Measurements from ENCODE around the gene MRPL21. TPM values are rescaled to one million over a fixed set of nuclear protein-coding genes. Genes with fewer than 3 reads are reported as not detected.

Gene MRPL21
- total and polyA plus RNA-seq, 9 of the 15 experiments (the other 6 are each of a cell fraction or from before 2014, with no cell fraction given): 196 to 618 (median 232) TPM

DNA sequence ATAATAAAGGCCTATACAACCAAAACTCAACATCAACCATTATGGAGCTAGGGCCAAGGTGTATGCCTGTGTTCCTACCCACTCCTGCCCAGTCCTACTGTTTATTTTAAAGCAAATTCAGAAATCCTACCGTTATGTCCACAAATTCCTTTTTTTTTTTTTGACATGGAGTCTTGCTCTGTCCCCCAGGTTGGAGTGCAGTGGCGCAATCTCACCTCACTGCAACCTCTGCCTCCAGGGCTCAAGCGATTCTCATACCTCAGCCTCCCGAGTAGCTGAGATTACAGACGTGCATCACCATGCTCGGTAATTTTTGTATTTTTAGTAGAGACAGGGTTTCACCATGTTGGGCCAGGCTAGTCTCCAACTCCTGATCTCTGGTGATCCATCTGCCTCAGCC lies 58.8 kb downstream of the MRPL21 start:
- H3K9ac ChIP-seq (ENCODE audit: insufficient read depth in 1 of 2, low read depth in 2 of 2, low read length in 2 of 2): no peak overlapping the region
- H3K27me3 ChIP-seq (ENCODE audit: control insufficient read depth in 2 of 2, insufficient read depth in 2 of 2, low read length in 2 of 2): peaks cover 0 to 4% of the 10 kb centered on the region in 2 experiments; a peak in 2 of 5 replicates
- no peak overlapping the region for H3K4me3 ChIP-seq
- no TSS peak for BruUV-seq (replicated peaks)
- no peak overlapping the region for H3K27ac ChIP-seq (ENCODE audit: extremely low read depth, low read depth, low read length)
- H4K20me1 ChIP-seq (replicated peaks; ENCODE audit: control insufficient read depth, insufficient read depth, low read length): no peaks in the 10 kb centered on the region
- WGBS (ENCODE audit: insufficient coverage, low coverage, missing lambda C conversion rate): 49% methylated on average over 6 of the region's 6 CpGs
- H3K4me2 ChIP-seq (ENCODE audit: insufficient read depth, low read length): no peak overlapping the region
- H2AFZ ChIP-seq (ENCODE audit: low read depth, low read length): no peak overlapping the region
- H3K9me1 ChIP-seq (ENCODE audit: control insufficient read depth, insufficient read depth, low read length): no peaks in the 10 kb centered on the region
- peaks cover 4 to 35% of the 10 kb centered on the region in 2 experiments; a peak in 4 of 5 replicates for H3K4me1 ChIP-seq (replicated peaks in 1 of 2; ENCODE audit: control insufficient read depth in 2 of 2, insufficient read depth in 2 of 2, low read length in 2 of 2)
- ATAC-seq (no peak), FAIRE-seq (no peak), DNase-seq (ENCODE audit: extremely low read depth in 1 of 4, low spot score in 3 of 4) (no peak)
- ChIA-PET POLR2A (interaction anchor here (0.7 kb wide), 1 partner anchor 17 kb away, joined by 3 read pairs; no protein-coding TSS in a partner anchor), CTCF (ENCODE audit: low intra/inter-chr PET ratio) (no interaction called here)
- peaks cover 8% of the 10 kb centered on the region; the same call in 1 of the 3 replicates for H3K79me2 ChIP-seq (ENCODE audit: control insufficient read depth, insufficient read depth, low read length)
- no peak for TF ChIP-seq CBX2 (IDR thresholded peaks at IDR 0.05; ENCODE audit: insufficient read depth, low read length, poor library complexity, severe bottlenecking)
- TF ChIP-seq, protein P1, sequence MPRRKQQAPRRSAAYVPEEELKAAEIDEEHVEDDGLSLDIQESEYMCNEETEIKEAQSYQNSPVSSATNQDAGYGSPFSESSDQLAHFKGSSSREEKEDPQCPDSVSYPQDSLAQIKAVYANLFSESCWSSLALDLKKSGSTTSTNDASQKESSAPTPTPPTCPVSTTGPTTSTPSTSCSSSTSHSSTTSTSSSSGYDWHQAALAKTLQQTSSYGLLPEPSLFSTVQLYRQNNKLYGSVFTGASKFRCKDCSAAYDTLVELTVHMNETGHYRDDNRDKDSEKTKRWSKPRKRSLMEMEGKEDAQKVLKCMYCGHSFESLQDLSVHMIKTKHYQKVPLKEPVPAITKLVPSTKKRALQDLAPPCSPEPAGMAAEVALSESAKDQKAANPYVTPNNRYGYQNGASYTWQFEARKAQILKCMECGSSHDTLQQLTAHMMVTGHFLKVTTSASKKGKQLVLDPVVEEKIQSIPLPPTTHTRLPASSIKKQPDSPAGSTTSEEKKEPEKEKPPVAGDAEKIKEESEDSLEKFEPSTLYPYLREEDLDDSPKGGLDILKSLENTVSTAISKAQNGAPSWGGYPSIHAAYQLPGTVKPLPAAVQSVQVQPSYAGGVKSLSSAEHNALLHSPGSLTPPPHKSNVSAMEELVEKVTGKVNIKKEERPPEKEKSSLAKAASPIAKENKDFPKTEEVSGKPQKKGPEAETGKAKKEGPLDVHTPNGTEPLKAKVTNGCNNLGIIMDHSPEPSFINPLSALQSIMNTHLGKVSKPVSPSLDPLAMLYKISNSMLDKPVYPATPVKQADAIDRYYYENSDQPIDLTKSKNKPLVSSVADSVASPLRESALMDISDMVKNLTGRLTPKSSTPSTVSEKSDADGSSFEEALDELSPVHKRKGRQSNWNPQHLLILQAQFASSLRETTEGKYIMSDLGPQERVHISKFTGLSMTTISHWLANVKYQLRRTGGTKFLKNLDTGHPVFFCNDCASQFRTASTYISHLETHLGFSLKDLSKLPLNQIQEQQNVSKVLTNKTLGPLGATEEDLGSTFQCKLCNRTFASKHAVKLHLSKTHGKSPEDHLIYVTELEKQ (CRISPR knock-in tag; IDR thresholded peaks at IDR 0.05): no peak
- TF ChIP-seq, protein P2, sequence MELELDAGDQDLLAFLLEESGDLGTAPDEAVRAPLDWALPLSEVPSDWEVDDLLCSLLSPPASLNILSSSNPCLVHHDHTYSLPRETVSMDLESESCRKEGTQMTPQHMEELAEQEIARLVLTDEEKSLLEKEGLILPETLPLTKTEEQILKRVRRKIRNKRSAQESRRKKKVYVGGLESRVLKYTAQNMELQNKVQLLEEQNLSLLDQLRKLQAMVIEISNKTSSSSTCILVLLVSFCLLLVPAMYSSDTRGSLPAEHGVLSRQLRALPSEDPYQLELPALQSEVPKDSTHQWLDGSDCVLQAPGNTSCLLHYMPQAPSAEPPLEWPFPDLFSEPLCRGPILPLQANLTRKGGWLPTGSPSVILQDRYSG (tag; conservative IDR thresholded peaks at IDR 0.05; ENCODE audit: low read depth): no peak
- no peak for TF ChIP-seq ZZZ3 (IDR thresholded peaks at IDR 0.05)
- TF ChIP-seq TEAD4 (IDR thresholded peaks at IDR 0.05; ENCODE audit: low read length): no peak
- no peak for TF ChIP-seq TEAD4 (CRISPR knock-in tag; IDR thresholded peaks at IDR 0.05; ENCODE audit: borderline replicate concordance)
- no peak for TF ChIP-seq SMAD3 (CRISPR knock-in tag; conservative IDR thresholded peaks at IDR 0.05)
- intact Hi-C loops (cut with micrococcal nuclease) (no loop called here), in situ Hi-C loops (cut with MboI) (loop anchor here (25.0 kb wide), 1 partner anchor 818 kb away; no protein-coding TSS in a partner anchor)
- H3K9me3 ChIP-seq (replicated peaks; ENCODE audit: control insufficient read depth, insufficient read depth, low read depth, low read length): no peaks in the 10 kb centered on the region
- no peaks in the 10 kb centered on the region for H3K36me3 ChIP-seq (ENCODE audit: control insufficient read depth, insufficient read depth, low read length)

All from K562 (cell line).